Loucy (cell line): ENCODE measurements around the gene KRT1.
"Not testable (repeated sequence)": the region's sequence is repeated elsewhere in the genome, so short reads cannot be mapped to it uniquely, and the experiment has no call there.

Experiments
- H2AFZ ChIP-seq: fragments of 200-600 bp; sonication (generic); 2 replicates; pipeline ENCODE4 v1.6.0; 2016; ENCODE audit warnings: antibody characterized with exemption, mild to moderate bottlenecking, low read length, moderate library complexity
- H3F3A ChIP-seq: fragments of 200-600 bp; 2 replicates; pipeline ENCODE4 v1.6.0; 2016; ENCODE audit warnings: antibody characterized with exemption, low read depth, mild to moderate bottlenecking
- H3K27me3 ChIP-seq: fragments of 200-600 bp; sonication (generic); 2 replicates; pipeline ENCODE4 v1.6.1; 2014; ENCODE audit warnings: low read length, mild to moderate bottlenecking; ENCODE audit not compliant: insufficient read depth, poor library complexity, severe bottlenecking
- H3K36me3 ChIP-seq: fragments of 200-600 bp; sonication (generic); 2 replicates; pipeline ENCODE4 v1.6.1; 2016; ENCODE audit warnings: low read length; ENCODE audit not compliant: insufficient read depth
- H3K4me1 ChIP-seq: fragments of 200-600 bp; sonication (generic); 2 replicates; pipeline ENCODE4 v1.5.1; 2014; ENCODE audit warnings: low read length, mild to moderate bottlenecking; ENCODE audit not compliant: insufficient read depth, poor library complexity, severe bottlenecking
- H3K4me2 ChIP-seq: fragments of 200-600 bp; sonication (generic); 2 replicates; pipeline ENCODE4 v1.6.0; 2014; ENCODE audit warnings: antibody characterized with exemption, low read length, low read depth, mild to moderate bottlenecking; ENCODE audit not compliant: poor library complexity, severe bottlenecking
- H3K4me3 ChIP-seq: fragments of 200-600 bp; sonication (generic); 2 replicates; pipeline ENCODE4 v1.5.1; 2014; ENCODE audit warnings: low read length, mild to moderate bottlenecking, mixed read lengths; ENCODE audit not compliant: poor library complexity, severe bottlenecking
- H3K79me2 ChIP-seq: fragments of 200-600 bp; sonication (generic); 2 replicates; pipeline ENCODE4 v1.6.1; 2014; ENCODE audit warnings: low read length; ENCODE audit not compliant: insufficient read depth
- H3K9ac ChIP-seq: fragments of 200-600 bp; sonication (generic); 2 replicates; pipeline ENCODE4 v1.6.0; 2014; ENCODE audit warnings: mild to moderate bottlenecking, low read depth, low read length, moderate library complexity; ENCODE audit not compliant: poor library complexity, severe bottlenecking
- H3K9me2 ChIP-seq: fragments of 200-600 bp; sonication (generic); replicated peaks from 2 replicates; pipeline ENCODE4 v1.6.1; 2016; ENCODE audit warnings: low read depth, low read length, mixed read lengths
- H3K9me3 ChIP-seq: fragments of 200-600 bp; sonication (generic); 2 replicates; pipeline ENCODE4 v1.6.1; 2014; ENCODE audit warnings: mild to moderate bottlenecking, antibody characterized with exemption, low read length, low read depth; ENCODE audit not compliant: insufficient read depth
- H4K20me1 ChIP-seq: fragments of 200-600 bp; sonication (generic); 2 replicates; pipeline ENCODE4 v1.6.0; 2014; ENCODE audit warnings: antibody characterized with exemption, low read length, mild to moderate bottlenecking; ENCODE audit not compliant: insufficient read depth, poor library complexity, severe bottlenecking
- EZH2phosphoT487 ChIP-seq: fragments of 200-600 bp; IDR thresholded peaks from 2 replicates; pipeline ENCODE4 v1.6.1; 2018; ENCODE audit warnings: antibody characterized with exemption, mild to moderate bottlenecking, moderate library complexity, borderline replicate concordance
- TF ChIP-seq, protein P1 (sequence below): fragments of 200-600 bp; sonication (generic); conservative IDR thresholded peaks from 2 replicates; pipeline ENCODE4 v1.5.1; 2014; ENCODE audit warnings: mild to moderate bottlenecking, antibody characterized with exemption, low read length

Gene KRT1

DNA sequence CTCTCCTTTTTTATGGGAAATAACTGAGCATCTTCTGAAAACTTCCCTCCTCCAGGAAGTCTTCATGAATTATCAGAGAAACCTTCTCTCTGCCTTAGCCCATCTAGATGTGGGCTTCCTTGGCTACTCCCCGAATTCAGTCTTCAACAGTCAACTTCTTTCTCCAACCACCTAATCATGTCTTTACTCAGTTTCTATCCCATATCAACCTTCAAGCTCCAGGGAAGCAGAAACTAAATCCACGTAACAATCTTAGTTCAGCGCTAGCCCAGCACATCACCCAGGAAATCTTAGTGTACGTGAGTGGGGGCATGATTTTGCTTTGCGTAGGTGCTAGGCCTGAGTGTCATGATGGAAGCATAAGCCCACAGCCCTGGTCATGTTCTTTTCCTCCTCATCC, 35.9 kb upstream of the KRT1 start:
- Histone ChIP-seq H3K9me3 (no peaks in the 10 kb centered on the region), H2AFZ (no peak overlapping the region), H3K4me3 (no peak overlapping the region), H3F3A (no peaks in the 10 kb centered on the region), H4K20me1 (no peaks in the 10 kb centered on the region), H3K9ac (no peak overlapping the region), H3K79me2 (no peaks in the 10 kb centered on the region), H3K36me3 (no peaks in the 10 kb centered on the region), H3K4me1 (no peaks in the 10 kb centered on the region), H3K4me2 (no peak overlapping the region), H3K27me3 (no peaks in the 10 kb centered on the region), H3K9me2 (no peaks in the 10 kb centered on the region)
- TF ChIP-seq, protein P1, sequence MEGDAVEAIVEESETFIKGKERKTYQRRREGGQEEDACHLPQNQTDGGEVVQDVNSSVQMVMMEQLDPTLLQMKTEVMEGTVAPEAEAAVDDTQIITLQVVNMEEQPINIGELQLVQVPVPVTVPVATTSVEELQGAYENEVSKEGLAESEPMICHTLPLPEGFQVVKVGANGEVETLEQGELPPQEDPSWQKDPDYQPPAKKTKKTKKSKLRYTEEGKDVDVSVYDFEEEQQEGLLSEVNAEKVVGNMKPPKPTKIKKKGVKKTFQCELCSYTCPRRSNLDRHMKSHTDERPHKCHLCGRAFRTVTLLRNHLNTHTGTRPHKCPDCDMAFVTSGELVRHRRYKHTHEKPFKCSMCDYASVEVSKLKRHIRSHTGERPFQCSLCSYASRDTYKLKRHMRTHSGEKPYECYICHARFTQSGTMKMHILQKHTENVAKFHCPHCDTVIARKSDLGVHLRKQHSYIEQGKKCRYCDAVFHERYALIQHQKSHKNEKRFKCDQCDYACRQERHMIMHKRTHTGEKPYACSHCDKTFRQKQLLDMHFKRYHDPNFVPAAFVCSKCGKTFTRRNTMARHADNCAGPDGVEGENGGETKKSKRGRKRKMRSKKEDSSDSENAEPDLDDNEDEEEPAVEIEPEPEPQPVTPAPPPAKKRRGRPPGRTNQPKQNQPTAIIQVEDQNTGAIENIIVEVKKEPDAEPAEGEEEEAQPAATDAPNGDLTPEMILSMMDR: no peak
- no peak for TF ChIP-seq EZH2phosphoT487

DNA sequence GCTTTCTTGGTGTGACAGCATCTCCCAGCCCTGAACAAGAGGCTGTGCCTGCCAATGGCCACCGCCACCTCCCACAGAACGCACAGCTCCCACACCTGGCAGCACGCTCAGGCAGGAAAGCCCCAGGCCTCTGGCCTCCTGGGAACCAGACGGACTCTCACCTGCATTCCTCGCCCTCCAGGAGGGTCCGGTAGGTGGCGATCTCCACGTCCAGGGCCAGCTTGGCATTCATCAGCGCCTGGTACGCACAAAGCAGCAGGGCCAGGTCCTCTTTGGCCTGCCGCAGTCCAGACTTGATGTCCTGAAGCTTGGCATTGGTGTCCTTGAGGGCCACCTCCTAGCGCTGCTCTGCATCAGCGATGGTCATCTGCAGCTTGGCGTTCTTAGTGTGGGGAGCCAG, 35.2 kb upstream of the KRT1 start:
- no peak for TF ChIP-seq EZH2phosphoT487
- no peak overlapping the region for H2AFZ ChIP-seq
- H3K9ac ChIP-seq: no peak overlapping the region
- H3K4me1 ChIP-seq: no peaks in the 10 kb centered on the region
- H3K27me3 ChIP-seq: no peaks in the 10 kb centered on the region
- no peaks in the 10 kb centered on the region for H4K20me1 ChIP-seq
- no peaks in the 10 kb centered on the region for H3K36me3 ChIP-seq
- no peaks in the 10 kb centered on the region for H3K79me2 ChIP-seq
- no peak overlapping the region for H3K4me3 ChIP-seq
- no peaks in the 10 kb centered on the region for H3K9me3 ChIP-seq
- no peaks in the 10 kb centered on the region for H3F3A ChIP-seq
- no peaks in the 10 kb centered on the region for H3K9me2 ChIP-seq
- no peak overlapping the region for H3K4me2 ChIP-seq

DNA sequence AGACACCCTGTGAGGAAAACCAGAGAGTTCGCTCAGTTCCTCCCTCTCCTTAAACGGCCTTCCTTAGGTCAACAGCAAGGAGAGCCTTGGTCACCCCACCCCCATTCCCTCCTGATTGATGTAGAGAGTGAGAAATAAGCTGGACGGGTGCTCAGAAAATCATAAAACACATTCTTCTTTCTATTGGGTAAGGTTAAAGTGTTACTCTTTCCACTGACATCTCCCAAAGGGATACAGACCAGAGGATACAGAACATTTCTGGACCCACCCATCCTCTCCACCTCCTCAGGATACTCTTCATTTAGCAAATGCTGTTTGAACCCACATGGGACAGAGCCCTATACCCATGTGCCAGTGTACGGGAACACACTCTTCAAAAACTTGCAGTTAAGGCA, 34.7 kb upstream of the KRT1 start:
- Histone ChIP-seq H3K27me3 (no peaks in the 10 kb centered on the region), H3K9me2 (no peaks in the 10 kb centered on the region), H3K9ac (no peak overlapping the region), H3K79me2 (no peaks in the 10 kb centered on the region), H3K4me3 (no peak overlapping the region), H3K4me2 (no peak overlapping the region), H3K36me3 (no peaks in the 10 kb centered on the region), H3F3A (no peaks in the 10 kb centered on the region), H2AFZ (no peak overlapping the region), H3K9me3 (no peaks in the 10 kb centered on the region), H4K20me1 (no peaks in the 10 kb centered on the region), H3K4me1 (no peaks in the 10 kb centered on the region)
- no peak for TF ChIP-seq EZH2phosphoT487

DNA sequence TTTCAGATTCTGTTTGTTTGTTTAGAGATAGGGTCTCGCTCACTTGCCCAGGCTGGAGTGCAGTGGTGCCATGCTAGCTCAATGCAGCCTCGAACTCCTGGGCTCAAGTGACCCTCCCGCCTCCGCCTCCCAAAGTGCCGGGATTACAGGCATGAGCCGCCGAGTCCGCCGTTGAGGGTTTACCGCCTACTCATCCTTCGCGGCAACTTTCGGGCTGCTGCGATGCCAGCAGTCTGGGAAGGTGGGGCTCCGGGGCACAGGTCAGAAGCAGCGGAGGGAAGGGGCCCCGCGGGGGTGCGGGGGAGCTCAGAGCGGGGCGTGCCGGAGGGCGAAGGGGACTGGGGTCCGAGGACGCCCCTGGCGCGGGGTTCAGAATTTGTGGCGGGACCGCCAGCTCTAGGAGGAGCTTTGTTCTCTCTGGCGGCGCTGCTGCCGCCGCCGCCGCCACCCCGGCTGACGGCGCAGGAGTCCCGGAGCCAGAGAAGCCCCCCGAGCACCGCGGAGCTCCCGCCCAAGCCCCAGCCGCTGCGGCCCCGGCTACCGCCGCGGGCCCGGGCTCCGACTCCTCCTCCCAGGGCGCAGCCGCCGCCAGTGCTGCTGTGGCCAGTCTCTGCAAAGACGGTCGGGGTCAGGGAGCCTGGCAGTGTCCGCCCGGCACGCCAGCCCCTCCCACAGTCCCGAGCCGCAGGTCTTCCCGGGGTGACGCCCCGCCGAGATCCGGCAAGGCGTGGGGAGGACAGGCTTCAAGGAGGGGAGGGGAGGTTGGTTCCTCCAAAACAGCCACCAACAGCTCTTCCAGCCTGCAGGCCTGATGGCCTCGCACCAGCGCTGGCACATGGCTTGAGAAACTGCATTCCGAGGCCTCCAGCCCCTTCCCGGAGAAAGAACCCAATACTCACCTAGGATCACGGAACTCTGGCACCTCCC, 34.0 kb upstream of the KRT1 start:
- Histone ChIP-seq H3K27me3 (no peaks in the 10 kb centered on the region), H3K9me2 (no peaks in the 10 kb centered on the region), H3K9me3 (no peaks in the 10 kb centered on the region), H3K9ac (no peak overlapping the region), H3F3A (no peaks in the 10 kb centered on the region), H3K4me2 (no peak overlapping the region), H3K4me1 (no peaks in the 10 kb centered on the region), H2AFZ (no peak overlapping the region), H3K79me2 (no peaks in the 10 kb centered on the region), H3K36me3 (no peaks in the 10 kb centered on the region), H3K4me3 (no peak overlapping the region), H4K20me1 (no peaks in the 10 kb centered on the region)
- TF ChIP-seq, protein P1: no peak
- no peak for TF ChIP-seq EZH2phosphoT487

DNA sequence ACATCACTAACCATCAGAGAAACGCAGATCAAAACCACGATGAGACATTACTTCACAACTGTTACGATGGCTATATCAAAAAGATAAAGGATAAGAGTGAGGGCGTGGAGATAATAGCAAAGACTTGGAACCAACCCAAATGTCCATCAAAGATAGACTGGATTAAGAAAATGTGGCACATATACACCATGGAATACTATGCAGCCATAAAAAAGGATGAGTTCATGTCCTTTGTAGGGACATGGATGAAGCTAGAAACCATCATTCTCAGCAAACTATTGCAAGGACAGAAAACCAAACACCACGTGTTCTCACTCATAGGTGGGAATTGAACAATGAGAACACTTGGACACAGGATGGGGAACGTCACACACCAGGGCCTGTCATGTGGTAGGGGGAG, 31.9 kb upstream of the KRT1 start:
- not testable (repeated sequence) for H3F3A ChIP-seq, H3K9ac ChIP-seq, H2AFZ ChIP-seq, H3K36me3 ChIP-seq, H3K4me3 ChIP-seq, H3K4me1 ChIP-seq, H3K9me3 ChIP-seq, H3K27me3 ChIP-seq, H3K79me2 ChIP-seq, H3K9me2 ChIP-seq, H3K4me2 ChIP-seq, H4K20me1 ChIP-seq
